Measurements from ENCODE around the gene CACNG5.

The CACNG5 gene

GRCh38 chr17:66826856-66827255 lies 8.1 kb upstream of the CACNG5 start:
- Histone ChIP-seq H3K27me3 (ENCODE audit: control insufficient read depth, insufficient read depth, low read length) (peaks cover 35% of the 10 kb centered on the region), H3K9ac (ENCODE audit: low read depth, low read length) (no peak overlapping the region), H3K9me3 (replicated peaks; ENCODE audit: low read length) (no peaks in the 10 kb centered on the region), H3K4me1 (ENCODE audit: control insufficient read depth, insufficient read depth, low read length) (no peaks in the 10 kb centered on the region), H3K4me3 (ENCODE audit: low read length) (no peak overlapping the region), H3K36me3 (ENCODE audit: insufficient read depth, low read length) (no peaks in the 10 kb centered on the region), H3K4me2 (ENCODE audit: low read length) (no peak overlapping the region)

- Histone ChIP-seq H3K27me3 (ENCODE audit: control insufficient read depth, insufficient read depth, low read length) (peaks cover 46% of the 10 kb centered on the region), H3K4me1 (ENCODE audit: control insufficient read depth, insufficient read depth, low read length) (no peaks in the 10 kb centered on the region), H3K4me3 (ENCODE audit: low read length) (no peak overlapping the region), H3K4me2 (ENCODE audit: low read length) (no peak overlapping the region), H3K36me3 (ENCODE audit: insufficient read depth, low read length) (no peaks in the 10 kb centered on the region), H3K9me3 (replicated peaks; ENCODE audit: low read length) (no peaks in the 10 kb centered on the region), H3K9ac (ENCODE audit: low read depth, low read length) (no peak overlapping the region)
Observed at GRCh38 chr17:66829386-66829864, 5.5 kb upstream of the CACNG5 start.

- H3K27me3 ChIP-seq (ENCODE audit: control insufficient read depth, insufficient read depth, low read length), result peaks cover 47% of the 10 kb centered on the region
Observed at GRCh38 chr17:66829883-66830282, 5.0 kb upstream of the CACNG5 start.

GRCh38 chr17:66830451-66830850 lies 4.5 kb upstream of the CACNG5 start:
- Histone ChIP-seq H3K27me3 (ENCODE audit: control insufficient read depth, insufficient read depth, low read length) (peaks cover 47% of the 10 kb centered on the region), H3K4me2 (ENCODE audit: low read length) (no peak overlapping the region), H3K9me3 (replicated peaks; ENCODE audit: low read length) (no peaks in the 10 kb centered on the region), H3K4me1 (ENCODE audit: control insufficient read depth, insufficient read depth, low read length) (no peaks in the 10 kb centered on the region), H3K4me3 (ENCODE audit: low read length) (no peak overlapping the region), H3K36me3 (ENCODE audit: insufficient read depth, low read length) (no peaks in the 10 kb centered on the region), H3K9ac (ENCODE audit: low read depth, low read length) (no peak overlapping the region)

More at GRCh38 chr17:66829883-66830282, 5.0 kb upstream of the CACNG5 start:
- no peak overlapping the region for H3K4me3 ChIP-seq (ENCODE audit: low read length)
- H3K9me3 ChIP-seq (replicated peaks; ENCODE audit: low read length), result no peaks in the 10 kb centered on the region
- H3K36me3 ChIP-seq (ENCODE audit: insufficient read depth, low read length), result no peaks in the 10 kb centered on the region
- H3K4me1 ChIP-seq (ENCODE audit: control insufficient read depth, insufficient read depth, low read length), result no peaks in the 10 kb centered on the region
- no peak overlapping the region for H3K4me2 ChIP-seq (ENCODE audit: low read length)
- no peak overlapping the region for H3K9ac ChIP-seq (ENCODE audit: low read depth, low read length)

- Histone ChIP-seq H3K27me3 (ENCODE audit: control insufficient read depth, insufficient read depth, low read length) (peaks cover 54% of the 10 kb centered on the region), H3K4me3 (ENCODE audit: low read length) (no peak overlapping the region), H3K9me3 (replicated peaks; ENCODE audit: low read length) (no peaks in the 10 kb centered on the region), H3K4me1 (ENCODE audit: control insufficient read depth, insufficient read depth, low read length) (no peaks in the 10 kb centered on the region), H3K36me3 (ENCODE audit: insufficient read depth, low read length) (no peaks in the 10 kb centered on the region), H3K4me2 (ENCODE audit: low read length) (no peak overlapping the region), H3K9ac (ENCODE audit: low read depth, low read length) (no peak overlapping the region)
Observed at GRCh38 chr17:66831383-66832210, 3.3 kb upstream of the CACNG5 start.

- H3K4me3 ChIP-seq (ENCODE audit: low read length), result no peak overlapping the region
- no peaks in the 10 kb centered on the region for H3K36me3 ChIP-seq (ENCODE audit: insufficient read depth, low read length)
- no peaks in the 10 kb centered on the region for H3K4me1 ChIP-seq (ENCODE audit: control insufficient read depth, insufficient read depth, low read length)
- H3K9me3 ChIP-seq (replicated peaks; ENCODE audit: low read length), result no peaks in the 10 kb centered on the region
- peaks cover 65% of the 10 kb centered on the region for H3K27me3 ChIP-seq (ENCODE audit: control insufficient read depth, insufficient read depth, low read length)
- H3K4me2 ChIP-seq (ENCODE audit: low read length), result no peak overlapping the region
- H3K9ac ChIP-seq (ENCODE audit: low read depth, low read length), result no peak overlapping the region
Observed at GRCh38 chr17:66833201-66833600, 1.7 kb upstream of the CACNG5 start.

- Histone ChIP-seq H3K4me1 (ENCODE audit: control insufficient read depth, insufficient read depth, low read length) (no peaks in the 10 kb centered on the region), H3K36me3 (ENCODE audit: insufficient read depth, low read length) (no peaks in the 10 kb centered on the region), H3K9me3 (replicated peaks; ENCODE audit: low read length) (no peaks in the 10 kb centered on the region), H3K4me2 (ENCODE audit: low read length) (no peak overlapping the region), H3K27me3 (ENCODE audit: control insufficient read depth, insufficient read depth, low read length) (peaks cover 66% of the 10 kb centered on the region), H3K9ac (ENCODE audit: low read depth, low read length) (no peak overlapping the region), H3K4me3 (ENCODE audit: low read length) (no peak overlapping the region)
Observed at GRCh38 chr17:66834426-66834918, 445 bp upstream of the CACNG5 start.

- no peaks in the 10 kb centered on the region for H3K4me1 ChIP-seq (ENCODE audit: control insufficient read depth, insufficient read depth, low read length)
- H3K9me3 ChIP-seq (replicated peaks; ENCODE audit: low read length), result no peaks in the 10 kb centered on the region
- peaks cover 73% of the 10 kb centered on the region for H3K27me3 ChIP-seq (ENCODE audit: control insufficient read depth, insufficient read depth, low read length)
- H3K36me3 ChIP-seq (ENCODE audit: insufficient read depth, low read length), result no peaks in the 10 kb centered on the region
- no peak overlapping the region for H3K9ac ChIP-seq (ENCODE audit: low read depth, low read length)
- H3K4me3 ChIP-seq (ENCODE audit: low read length), result no peak overlapping the region
- H3K4me2 ChIP-seq (ENCODE audit: low read length), result no peak overlapping the region
Observed at GRCh38 chr17:66835476-66835875, 559 bp downstream of the CACNG5 start.

GRCh38 chr17:66836063-66837005 lies 1.4 kb downstream of the CACNG5 start:
- Histone ChIP-seq H3K27me3 (ENCODE audit: control insufficient read depth, insufficient read depth, low read length) (peaks cover 76% of the 10 kb centered on the region), H3K4me2 (ENCODE audit: low read length) (no peak overlapping the region), H3K9ac (ENCODE audit: low read depth, low read length) (no peak overlapping the region), H3K4me3 (ENCODE audit: low read length) (no peak overlapping the region), H3K4me1 (ENCODE audit: control insufficient read depth, insufficient read depth, low read length) (no peaks in the 10 kb centered on the region), H3K9me3 (replicated peaks; ENCODE audit: low read length) (no peaks in the 10 kb centered on the region), H3K36me3 (ENCODE audit: insufficient read depth, low read length) (no peaks in the 10 kb centered on the region)

GRCh38 chr17:66837226-66837625 lies 2.3 kb downstream of the CACNG5 start:
- no peak overlapping the region for H3K4me3 ChIP-seq (ENCODE audit: low read length)
- no peaks in the 10 kb centered on the region for H3K4me1 ChIP-seq (ENCODE audit: control insufficient read depth, insufficient read depth, low read length)
- H3K4me2 ChIP-seq (ENCODE audit: low read length), result no peak overlapping the region
- no peaks in the 10 kb centered on the region for H3K36me3 ChIP-seq (ENCODE audit: insufficient read depth, low read length)
- H3K27me3 ChIP-seq (ENCODE audit: control insufficient read depth, insufficient read depth, low read length), result peaks cover 75% of the 10 kb centered on the region
- H3K9me3 ChIP-seq (replicated peaks; ENCODE audit: low read length), result no peaks in the 10 kb centered on the region
- no peak overlapping the region for H3K9ac ChIP-seq (ENCODE audit: low read depth, low read length)

- no peak overlapping the region for H3K4me3 ChIP-seq (ENCODE audit: low read length)
- no peaks in the 10 kb centered on the region for H3K36me3 ChIP-seq (ENCODE audit: insufficient read depth, low read length)
- peaks cover 76% of the 10 kb centered on the region for H3K27me3 ChIP-seq (ENCODE audit: control insufficient read depth, insufficient read depth, low read length)
- H3K9me3 ChIP-seq (replicated peaks; ENCODE audit: low read length), result no peaks in the 10 kb centered on the region
- no peaks in the 10 kb centered on the region for H3K4me1 ChIP-seq (ENCODE audit: control insufficient read depth, insufficient read depth, low read length)
- H3K9ac ChIP-seq (ENCODE audit: low read depth, low read length), result no peak overlapping the region
- H3K4me2 ChIP-seq (ENCODE audit: low read length), result no peak overlapping the region
Observed at GRCh38 chr17:66837885-66838665, 3.2 kb downstream of the CACNG5 start.

Measured in skeletal muscle satellite cell (primary cell).